SU-DHL-6 (cell line): ENCODE data around the gene AATF.

Source experiments
- CTCF ChIP-seq: fragments of 200-600 bp; sonication (generic); IDR thresholded peaks from one replicate; pipeline ENCODE4 v1.5.1; 2017; ENCODE audit warnings: antibody characterized with exemption, mild to moderate bottlenecking, low read length, moderate library complexity; ENCODE audit not compliant: insufficient read depth, poor library complexity, severe bottlenecking
- EZH2phosphoT487 ChIP-seq: fragments of 200-600 bp; sonication (generic), shearing (Covaris generic); conservative IDR thresholded peaks from 2 replicates; pipeline ENCODE4 v1.6.1; 2018; ENCODE audit warnings: mild to moderate bottlenecking, antibody characterized with exemption, low read length, moderate library complexity, mixed read lengths

GRCh38 chr17:36948717-36949460 lies at the start of gene AATF:
- no peak for TF ChIP-seq CTCF
- no peak for TF ChIP-seq EZH2phosphoT487
